GM10266 (cell line): Measurements from ENCODE around the gene RILPL1.

Source experiments
- DNase-seq: peaks from one replicate; pipeline ENCODE4 v3.0.0; 2012; ENCODE audit errors: extremely low spot score
- TF ChIP-seq, protein P1 (sequence below): IDR thresholded peaks from 2 replicates; pipeline ENCODE4 v1.5.1; 2012; ENCODE audit warnings: mild to moderate bottlenecking, low read depth; ENCODE audit not compliant: control insufficient read depth, insufficient read depth; ENCODE audit errors: missing control alignments

Gene RILPL1

DNA sequence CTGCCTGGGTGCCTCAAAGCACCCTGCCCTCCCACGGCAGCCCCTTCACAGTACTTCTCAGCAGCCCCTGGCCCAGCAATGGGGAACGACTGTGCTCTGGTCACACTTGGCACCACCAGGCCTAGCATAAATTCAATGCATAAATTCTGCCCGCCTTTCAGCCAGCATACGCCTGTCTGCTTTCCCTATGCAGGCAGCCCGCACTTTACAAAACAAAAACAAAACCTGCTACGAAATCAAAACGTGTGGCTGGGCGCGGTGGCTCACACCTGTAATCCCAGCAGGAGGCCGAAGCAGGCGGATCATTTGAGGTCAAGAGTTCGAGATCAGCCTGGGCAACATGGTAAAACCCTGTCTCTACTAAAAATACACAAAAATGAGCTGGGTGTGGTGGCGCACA, 42.0 kb downstream of the RILPL1 start:
- no peak for DNase-seq
- TF ChIP-seq, protein P1, sequence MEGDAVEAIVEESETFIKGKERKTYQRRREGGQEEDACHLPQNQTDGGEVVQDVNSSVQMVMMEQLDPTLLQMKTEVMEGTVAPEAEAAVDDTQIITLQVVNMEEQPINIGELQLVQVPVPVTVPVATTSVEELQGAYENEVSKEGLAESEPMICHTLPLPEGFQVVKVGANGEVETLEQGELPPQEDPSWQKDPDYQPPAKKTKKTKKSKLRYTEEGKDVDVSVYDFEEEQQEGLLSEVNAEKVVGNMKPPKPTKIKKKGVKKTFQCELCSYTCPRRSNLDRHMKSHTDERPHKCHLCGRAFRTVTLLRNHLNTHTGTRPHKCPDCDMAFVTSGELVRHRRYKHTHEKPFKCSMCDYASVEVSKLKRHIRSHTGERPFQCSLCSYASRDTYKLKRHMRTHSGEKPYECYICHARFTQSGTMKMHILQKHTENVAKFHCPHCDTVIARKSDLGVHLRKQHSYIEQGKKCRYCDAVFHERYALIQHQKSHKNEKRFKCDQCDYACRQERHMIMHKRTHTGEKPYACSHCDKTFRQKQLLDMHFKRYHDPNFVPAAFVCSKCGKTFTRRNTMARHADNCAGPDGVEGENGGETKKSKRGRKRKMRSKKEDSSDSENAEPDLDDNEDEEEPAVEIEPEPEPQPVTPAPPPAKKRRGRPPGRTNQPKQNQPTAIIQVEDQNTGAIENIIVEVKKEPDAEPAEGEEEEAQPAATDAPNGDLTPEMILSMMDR, result no peak

DNA sequence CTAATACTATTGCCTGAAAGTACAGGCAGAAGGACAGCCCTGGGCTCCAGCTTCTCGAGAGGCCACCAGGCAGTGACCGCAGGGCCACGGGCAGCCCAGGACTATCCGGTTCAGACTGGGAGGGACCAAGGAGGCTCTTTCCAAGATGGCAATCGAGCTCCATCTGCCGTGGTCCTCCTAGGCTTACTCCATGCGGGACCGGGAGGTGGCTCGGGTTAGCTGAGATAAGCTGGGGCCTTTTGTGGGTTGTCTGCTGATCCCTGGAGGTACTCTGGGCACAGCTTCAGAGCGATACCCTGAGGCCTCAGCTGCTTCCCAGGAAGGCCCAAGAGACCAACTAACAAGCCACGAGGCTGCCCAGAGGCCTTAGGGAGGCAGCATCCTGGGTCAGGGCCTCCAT, 42.5 kb downstream of the RILPL1 start:
- DNase-seq, result no peak
- TF ChIP-seq, protein P1, result no peak

DNA sequence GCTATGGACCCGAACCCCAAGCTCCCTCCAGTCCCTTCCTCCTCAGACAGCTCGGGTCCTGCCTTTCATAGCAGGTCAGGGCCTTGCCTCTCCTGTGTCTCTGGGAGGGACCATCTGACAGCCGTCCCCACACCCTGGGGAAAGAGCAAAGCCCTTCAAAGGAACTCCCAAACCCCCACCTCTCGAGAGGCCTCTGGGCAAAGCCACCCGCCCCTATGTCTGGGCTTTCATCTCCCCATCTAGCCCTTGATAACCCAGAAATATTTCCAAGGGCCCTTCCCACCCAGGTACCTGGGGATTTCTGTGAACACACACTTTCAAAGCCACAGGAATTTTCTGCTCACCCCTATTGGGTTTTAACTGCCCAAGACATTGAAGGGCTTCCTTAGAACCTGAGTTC, 43.4 kb downstream of the RILPL1 start:
- TF ChIP-seq, protein P1, result no peak
- DNase-seq, result no peak

DNA sequence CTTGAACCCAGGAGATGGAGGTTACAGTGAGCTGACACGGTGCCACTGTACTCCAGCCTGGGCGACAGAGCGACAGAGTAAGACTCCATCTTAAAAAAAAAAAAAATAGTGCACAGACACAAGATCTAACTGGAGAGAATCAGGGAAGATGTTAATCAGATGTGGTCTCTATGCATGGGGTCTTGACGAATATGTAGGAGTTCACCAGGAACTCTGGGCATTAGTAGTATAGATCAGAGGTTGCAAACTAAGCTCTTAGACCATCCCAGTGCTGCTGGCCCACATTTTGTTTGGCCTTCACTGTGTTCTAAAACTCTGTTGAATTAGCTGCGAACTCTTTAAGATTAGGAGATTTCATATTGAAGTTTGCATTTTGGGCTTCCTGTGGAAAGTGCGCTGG, 43.9 kb downstream of the RILPL1 start:
- TF ChIP-seq, protein P1, result no peak
- no peak for DNase-seq

DNA sequence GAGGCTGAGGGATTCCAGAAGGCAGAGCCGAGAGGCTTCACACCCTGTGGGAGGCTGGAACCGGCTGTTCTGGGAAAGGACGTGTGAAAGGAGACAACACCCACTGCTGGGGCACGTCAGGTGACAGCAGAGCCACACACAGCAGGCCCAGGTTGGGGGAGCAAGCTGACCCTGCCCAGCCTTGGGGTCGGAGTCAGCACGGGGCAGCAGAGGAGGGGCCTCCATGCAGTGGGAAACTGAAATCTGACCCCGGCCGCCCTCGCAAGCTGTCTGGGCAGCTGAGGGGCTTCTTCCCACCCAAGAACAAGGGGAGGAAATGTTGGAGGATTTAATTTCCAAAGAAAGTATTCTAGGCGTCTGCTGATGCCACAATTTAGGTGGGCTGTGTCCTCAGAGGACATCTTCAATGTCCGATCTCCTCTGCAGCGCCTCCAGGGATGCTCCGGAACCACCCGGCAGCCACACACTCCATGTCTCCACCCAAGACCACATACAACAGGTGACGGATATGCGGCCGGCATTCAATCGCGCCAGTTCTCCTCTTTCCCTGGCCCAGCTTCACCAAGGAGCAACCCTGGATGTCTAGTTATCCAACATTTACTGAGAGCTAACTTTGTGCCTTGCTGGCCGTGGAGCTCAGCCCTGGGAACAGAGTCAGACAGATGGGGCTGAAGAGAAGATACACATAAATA, 44.8 kb downstream of the RILPL1 start:
- DNase-seq, result no peak
- TF ChIP-seq, protein P1, result no peak

DNA sequence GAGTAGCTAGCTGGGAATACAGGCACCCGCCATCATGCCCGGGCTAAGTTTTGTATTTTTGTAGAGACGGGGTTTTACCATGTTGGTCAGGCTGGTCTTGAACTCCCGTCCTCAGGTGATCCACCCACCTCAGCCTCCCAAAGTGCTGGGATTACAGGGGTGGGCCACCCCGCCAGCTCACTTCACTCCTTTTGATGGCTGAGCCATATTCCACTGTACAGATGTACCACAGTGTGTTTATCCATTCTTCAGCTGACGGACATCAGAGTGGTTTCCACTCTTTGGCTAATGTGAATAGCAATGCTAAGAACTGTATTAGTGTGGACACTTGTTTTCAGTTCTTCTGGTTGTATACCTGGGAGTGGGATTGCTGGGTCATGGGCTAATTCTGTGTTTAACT, 46.1 kb downstream of the RILPL1 start:
- no peak for DNase-seq
- TF ChIP-seq, protein P1, result no peak

DNA sequence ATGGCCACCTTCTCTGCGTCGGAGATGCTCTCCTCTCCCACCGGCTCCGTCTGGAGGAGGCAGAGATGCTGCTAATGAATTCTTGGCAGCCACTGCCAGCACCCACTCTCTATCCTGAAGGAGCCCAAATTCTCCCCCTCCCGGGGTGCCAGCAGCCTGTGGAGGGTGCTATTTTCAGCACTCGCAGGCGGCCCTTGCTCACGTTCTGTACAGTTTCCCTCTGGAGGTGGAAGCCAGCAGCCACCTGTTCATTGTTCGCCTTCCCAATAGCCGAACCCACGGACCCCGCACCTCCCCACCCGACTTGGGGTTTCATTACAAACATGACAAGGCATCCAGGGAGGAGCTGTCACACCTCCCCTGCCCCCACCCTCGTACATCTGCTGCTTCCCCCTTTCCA, 47.8 kb downstream of the RILPL1 start:
- no peak for DNase-seq
- TF ChIP-seq, protein P1, result no peak
